Midbrain (tissue), 1 donor: ENCODE data around the gene OCRL.
"Not testable (repeated sequence)": the region's sequence is repeated elsewhere in the genome, so short reads cannot be mapped to it uniquely, and the experiment has no call there.

Experiments
- DNase-seq: peaks from one replicate; lab custom pipeline; 2025; lab: John Stamatoyannopoulos, UW

Gene OCRL

DNA sequence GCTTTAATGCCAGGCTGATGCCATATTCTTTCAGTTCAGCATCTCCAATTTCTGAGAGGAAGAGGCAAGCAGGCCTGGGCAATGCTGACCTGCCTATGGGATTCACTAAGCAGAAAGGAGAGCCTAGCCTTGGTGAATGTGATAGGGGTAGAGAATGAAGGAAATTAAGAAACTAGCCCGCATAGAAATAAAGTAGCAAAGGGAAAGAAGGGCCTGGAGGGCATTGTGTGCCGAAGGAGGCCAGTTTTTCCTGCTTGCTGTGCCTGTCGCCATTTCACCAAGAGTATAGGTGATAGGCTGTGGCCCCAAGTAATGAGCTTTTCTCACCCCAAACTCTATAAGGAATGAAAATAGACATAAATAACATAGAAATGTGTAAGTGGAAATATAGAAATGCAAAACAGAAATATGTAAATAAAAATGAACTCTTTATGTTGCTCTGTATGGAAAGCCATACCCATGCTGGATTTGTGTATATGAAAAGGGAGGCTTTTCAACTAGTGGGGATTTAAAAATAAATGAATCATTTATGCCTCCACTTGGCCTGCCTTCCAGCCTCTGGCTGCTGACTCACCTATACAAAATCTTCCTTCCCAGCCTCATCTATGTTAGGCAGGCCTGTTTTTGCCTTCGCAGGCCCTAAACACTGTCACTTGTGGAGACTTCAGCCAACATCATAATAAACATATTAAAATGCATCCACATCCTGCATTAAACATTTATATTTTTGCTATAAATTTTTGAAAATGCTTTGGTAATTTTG, 5.1 kb upstream of the OCRL start:
- no peak for DNase-seq

DNA sequence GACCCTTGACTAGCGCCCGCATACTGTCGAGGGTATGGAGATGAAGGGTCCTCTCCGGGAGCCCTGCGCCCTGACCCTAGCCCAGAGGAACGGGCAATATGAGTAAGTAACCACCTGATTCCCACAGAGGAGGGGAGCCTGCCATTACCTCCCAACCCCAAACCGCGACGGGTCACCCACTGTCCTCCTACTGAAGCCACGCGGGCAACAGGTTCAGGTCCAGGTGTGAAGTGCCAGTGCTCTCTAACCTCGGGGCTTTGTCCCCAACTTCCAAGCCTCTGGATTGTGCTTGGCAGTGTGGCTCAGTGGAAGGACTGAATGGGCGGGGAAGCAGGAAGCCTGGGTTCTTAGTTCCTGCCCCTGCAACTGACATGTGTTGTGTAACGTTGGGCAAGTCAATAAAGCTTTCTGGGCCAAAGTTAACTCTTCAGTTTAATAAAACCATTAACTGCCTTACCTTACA, 694 bp downstream of the OCRL start:
- no peak for DNase-seq

DNA sequence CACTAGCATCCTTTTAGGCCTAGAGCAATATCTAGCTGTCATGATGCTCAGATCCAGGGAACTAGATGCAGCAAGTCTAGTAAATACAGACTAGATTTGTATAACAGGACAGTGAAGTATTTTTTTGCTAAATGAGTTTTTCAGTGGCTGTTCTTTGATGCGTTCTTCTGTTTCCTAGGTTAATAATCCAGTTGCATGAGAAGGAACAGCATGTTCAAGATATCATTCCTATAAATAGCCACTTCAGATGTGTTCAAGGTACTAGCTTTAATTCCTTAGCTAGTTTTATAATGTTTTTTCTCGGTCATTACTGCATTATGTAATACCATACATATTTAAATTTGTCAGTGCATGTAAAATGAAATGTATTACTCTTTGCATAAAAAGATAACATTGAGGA, 4.7 kb downstream of the OCRL start:
- DNase-seq = no peak

DNA sequence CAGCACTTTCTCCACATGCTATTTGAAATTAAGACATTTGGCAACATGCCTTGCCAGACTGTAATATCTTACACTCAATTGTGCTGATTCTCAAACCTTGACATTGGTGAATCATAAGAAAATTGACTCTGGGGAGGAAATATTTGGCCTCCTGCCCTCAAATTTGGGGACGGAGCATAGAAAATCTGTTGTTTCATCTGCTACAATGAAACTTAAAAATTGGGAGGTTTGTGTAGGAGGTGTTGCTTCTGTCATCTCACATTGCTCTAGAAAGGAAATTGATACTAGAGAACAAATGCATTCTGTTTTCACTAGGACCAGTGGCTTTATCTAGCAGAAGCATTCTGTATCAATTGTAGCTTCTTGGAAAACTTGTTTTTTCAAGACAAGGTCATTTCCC, 5.3 kb downstream of the OCRL start:
- DNase-seq = no peak

DNA sequence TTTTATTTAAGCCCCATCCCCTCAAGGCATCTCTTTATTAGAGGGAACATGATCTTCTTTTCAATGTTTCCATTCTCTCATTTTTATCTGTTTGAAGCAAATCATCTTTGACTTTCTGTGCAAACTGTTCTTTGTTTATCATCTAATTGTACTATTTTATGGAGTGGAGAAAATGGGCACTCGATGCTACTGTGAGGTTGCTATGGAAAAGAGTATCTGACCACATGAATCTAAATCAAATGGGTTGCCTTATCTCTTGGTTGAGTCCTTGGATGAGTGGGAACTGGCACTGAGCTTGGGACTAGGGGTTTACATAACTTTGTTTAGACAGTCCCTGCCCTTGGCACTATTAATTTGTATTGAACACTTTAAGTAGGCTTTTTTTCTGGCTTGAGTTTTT, 9.1 kb downstream of the OCRL start:
- DNase-seq = no peak

DNA sequence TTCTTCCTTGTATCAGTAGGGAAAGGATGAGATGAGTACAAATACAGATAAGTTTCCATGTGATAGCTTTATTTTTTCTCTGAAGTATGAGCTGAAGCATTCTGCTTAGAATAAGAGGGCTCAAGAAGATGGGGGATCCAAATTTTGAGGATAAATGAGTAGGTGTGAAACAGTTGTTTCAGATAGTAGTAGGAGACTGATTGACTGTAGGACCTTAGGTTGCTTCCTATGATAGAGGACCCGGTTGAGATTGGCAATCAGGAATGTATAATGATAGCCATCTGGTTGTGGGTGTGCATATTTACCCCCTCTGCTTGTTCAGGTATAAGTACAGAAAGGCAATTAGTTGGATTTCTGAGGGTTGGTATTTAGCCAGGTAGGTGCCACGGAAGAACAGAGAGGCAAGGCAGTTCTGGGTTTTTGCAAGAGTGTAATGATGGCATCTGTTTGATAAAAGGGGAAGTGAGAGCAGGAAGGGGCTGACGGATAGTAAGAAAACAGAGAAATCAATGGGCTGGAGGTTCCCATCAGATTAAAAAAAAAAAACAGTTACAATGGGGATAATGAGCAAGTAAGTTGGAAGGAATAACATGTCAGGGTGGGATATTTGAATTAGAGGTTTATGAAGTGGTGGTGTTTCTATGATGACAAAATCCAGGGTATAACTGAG, 13.7 kb downstream of the OCRL start:
- DNase-seq = no peak

DNA sequence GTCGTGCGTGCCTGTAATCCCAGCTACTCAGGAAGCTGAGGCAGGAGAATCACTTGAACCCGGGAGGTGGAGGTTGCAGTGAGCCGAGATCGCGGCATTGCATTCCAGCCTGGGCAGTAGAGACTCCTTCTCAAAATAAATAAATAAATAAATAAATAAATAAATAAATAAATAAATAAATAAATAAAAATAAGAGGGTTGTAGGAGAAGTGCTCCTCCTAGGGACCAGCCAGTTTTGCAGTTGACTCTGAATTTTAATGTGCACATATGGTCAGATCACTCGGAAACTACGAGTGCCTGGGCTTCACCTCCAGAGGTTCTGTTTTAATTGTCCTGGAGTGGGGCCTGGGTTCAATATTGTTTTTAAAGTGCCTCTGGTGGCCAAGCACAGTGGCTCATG, 14.8 kb downstream of the OCRL start:
- DNase-seq = not testable (repeated sequence)

DNA sequence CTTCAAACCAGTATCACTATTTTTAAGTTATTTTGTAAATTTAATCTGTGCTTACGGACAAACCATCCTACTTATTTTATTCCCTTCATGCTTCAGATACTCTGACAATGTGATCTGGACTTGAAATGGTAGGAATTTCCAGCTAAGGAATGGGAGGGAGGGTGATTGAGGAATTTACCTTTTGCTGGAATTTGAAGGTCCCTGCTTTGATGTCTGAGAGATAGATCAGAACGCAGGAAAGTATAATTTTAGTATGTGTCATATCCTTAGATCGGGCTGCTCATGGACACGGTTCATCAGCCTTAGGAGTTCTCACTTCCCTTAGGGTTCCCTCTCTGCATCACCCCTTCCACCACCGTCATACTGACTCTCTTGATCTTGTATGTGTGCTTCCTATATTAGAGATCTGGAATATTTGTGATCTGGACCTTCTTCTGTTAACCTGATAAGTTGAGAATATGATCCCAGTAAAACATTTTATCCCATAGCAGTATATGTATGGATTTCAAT, 16.8 kb downstream of the OCRL start:
- no peak for DNase-seq

DNA sequence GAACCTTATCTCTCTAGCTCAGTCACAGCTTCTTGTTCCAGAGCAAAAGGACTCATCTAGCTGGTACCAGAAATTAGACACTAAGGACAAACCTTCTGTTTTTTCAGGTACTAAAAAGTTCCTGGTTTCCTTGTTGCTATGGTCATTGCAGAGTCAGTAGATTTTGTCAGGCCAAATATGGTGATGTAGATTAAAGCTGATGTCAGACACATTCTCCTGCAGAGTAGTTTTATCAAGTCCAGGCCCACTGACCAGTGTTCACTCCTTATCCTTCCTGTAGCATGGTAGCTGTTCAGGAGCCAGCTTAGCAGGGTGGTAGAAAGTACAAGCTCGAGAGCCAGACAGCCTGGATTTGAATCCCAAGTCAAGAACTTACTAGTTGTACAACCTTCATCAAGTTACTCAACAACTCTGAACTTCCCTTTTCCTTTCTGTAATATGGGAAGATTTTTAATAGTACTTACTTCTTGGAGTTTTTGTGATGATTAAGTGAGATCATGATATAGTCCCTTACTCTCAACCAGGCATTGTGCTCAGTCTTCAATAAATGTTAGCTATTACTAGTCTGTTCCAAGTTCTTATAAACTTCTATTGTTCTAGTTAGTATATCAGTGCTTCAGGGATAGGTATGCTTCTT, 17.9 kb downstream of the OCRL start:
- DNase-seq = no peak

DNA sequence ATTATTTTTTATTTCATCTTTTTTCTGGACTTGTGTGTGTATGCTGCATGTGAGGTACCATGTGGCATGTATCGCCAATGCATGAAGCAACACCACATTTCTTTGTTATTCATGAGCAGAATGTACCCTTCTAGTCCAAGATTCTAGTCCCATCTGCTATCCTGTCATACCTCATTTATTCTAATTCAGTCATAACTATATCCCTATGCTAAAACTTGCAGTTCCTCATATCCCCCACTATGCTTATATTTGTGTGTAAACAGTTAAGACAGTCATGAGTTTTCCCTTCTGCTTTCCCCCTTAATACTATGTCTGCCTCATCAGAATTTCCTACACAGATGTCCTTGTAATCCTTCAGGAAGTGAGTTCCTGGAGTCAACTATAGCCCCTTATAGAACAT, 19.7 kb downstream of the OCRL start:
- DNase-seq = no peak

DNA sequence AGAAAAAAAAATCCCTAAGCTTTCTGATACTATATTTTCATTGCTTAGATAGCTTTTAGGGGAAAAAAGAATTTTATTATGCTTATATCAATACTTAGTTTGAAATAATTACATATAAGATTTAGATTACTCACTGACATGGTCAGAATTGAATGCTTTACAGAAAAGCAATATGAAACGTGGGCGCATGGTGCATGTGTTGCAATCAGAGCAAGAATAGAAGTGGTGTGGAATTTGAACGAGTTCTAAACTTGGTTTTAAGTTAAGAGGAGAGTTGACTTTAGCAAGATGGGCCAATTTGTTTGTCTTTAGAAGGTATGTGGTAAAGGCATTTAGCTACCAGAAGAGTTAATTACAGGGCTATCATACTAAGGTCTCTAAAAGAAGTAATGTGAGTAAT, 21.4 kb downstream of the OCRL start:
- no peak for DNase-seq

DNA sequence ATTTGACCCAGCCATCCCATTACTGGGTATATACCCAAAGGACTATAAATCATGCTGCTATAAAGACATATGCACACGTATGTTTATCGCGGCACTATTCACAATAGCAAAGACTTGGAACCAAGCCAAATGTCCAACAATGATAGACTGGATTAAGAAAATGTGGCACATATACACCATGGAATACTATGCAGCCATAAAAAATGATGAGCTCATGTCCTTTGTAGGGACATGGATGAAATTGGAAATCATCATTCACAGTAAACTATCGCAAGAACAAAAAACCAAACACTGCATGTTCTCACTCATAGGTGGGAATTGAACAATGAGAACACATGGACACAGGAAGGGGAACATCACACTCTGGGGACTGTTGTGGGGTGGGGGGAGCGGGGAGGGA, 24.3 kb downstream of the OCRL start:
- DNase-seq = not testable (repeated sequence)

DNA sequence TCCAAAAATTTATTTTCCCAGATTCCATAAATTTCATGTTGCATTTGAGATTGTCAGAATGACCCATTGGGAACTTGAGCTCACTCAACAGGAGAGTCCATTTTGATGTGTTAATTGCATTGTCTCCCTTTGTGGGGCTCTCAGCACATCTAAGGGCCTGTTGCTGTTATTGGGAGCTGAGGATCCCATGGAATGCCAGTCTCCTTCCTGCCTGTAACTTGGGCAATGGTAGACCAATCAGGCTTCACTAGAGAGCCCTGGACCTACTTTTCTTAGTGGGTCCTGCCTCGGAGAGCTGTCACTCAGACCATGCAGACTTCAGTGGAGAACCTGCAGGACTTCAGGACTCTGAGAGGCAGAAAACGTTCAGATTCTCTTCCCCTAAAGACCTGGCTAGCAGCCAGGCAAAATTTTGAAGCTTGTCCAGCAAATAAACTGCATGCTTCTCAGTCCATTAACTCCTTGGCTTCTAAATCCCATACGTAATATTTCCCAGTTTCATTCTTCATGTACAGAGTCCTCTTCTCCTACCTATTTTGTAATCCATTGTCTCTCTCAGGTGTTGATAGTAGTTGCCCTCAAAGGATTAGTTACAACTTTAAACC, 25.1 kb downstream of the OCRL start:
- no peak for DNase-seq

DNA sequence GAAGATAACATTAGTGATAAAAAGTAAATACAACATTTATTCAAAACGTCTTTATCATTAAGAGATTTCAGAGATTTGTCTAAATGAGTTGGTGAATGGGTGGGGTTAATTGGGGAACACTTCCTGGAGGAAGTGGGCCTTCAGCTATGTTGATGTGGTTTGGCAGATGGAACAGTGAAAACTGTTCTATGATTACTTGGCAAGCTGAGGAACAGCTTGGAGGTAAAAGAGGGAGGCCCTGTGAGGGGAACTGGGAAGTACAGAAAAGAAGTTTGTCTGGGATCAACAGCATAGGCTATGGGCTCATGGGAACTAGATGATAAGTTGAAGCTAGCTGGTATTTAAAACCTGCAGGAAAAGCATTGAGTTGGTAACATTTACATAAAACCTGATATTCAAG, 26.0 kb downstream of the OCRL start:
- DNase-seq = no peak

DNA sequence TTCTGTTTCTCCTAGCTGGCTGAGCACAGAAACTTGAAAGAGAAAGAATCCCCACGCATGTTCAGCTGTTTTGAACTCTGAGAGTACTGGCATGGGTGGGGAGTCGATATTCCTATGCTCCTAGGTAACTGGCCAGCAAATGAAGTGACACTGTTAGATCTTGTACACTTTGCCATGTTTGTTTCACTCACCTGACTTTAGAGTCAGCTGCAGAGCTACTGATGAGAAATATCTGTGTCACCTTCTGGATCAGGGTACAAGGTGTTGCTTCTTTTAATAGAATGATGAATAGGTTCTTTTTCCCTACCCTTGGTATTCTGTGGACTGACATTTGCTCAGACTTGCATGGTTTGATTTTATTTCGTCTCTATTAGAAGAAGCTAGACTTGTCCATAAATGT, 28.3 kb downstream of the OCRL start:
- no peak for DNase-seq

DNA sequence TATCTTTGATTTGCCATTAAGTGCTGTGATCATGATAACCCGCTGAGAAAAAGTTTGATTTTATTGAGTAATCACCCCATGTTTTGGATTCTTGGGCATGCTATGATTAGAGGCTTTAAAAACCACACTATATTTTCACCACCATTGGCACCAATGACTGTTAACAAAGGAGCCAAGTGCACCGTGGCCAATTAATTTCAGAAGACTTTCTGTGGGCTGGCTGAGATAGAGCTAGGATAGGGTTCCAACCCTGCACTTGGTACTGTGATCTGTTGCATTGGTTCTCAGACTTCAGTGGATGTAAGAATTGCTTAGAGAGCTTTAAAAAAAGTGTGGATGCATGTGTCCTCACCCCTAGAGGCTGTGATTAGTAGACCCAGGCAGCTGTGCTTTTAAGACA, 32.4 kb downstream of the OCRL start:
- no peak for DNase-seq

DNA sequence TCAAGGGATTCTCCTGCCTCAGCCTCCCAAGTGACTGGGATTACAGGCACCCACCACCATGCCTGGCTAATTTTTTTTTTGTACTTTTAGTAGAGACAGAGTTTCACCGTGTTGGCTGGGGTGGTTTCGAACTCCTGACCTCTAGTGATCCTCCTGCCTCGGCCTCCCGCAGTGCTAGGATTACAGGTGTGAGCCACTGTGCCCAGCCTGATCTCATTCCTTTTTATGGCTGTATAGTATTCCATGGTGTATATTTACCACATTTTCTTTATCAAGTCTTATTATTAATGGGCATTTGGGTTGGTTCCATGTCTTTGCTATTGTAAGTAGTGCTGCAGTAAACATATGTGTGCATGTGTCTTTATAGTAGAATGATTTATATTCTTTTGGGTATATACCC, 33.6 kb downstream of the OCRL start:
- not testable (repeated sequence) for DNase-seq

DNA sequence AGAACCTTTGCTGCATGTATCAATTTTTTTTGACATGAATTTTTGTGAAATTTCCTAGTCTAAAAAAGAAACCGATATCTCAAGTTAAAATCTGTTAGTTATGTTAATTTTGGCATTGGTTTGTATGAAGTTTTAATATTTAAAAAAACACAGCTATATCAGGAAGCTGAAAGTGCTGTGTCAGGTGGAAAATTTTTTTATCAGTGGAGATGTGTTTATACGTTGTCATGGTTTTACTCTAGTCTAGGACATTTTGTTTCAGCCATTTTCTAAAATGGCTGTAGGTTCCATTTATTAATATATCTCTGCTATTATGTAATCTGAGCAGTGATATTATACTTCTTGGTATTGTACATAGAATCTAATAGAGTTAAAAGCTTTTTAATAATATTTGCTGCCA, 34.2 kb downstream of the OCRL start:
- DNase-seq = no peak

DNA sequence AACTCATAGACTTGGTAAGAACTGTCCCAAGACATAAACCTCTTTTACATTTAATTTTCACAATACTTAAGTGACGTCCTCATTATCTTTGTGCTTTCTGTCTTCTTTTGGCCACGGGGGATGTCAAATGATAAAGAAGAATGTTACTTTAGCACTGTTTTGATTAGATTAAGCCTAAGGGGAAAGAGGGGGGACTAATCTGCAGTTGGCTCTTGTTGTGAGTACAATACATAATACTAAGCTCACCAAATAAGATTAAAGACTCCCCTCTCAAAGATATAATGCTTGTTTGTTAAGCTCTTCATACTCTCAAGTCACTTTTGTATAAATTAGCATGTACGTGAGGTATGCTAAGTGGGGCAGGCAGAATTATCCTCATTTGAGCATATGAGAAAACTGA, 36.5 kb downstream of the OCRL start:
- no peak for DNase-seq

DNA sequence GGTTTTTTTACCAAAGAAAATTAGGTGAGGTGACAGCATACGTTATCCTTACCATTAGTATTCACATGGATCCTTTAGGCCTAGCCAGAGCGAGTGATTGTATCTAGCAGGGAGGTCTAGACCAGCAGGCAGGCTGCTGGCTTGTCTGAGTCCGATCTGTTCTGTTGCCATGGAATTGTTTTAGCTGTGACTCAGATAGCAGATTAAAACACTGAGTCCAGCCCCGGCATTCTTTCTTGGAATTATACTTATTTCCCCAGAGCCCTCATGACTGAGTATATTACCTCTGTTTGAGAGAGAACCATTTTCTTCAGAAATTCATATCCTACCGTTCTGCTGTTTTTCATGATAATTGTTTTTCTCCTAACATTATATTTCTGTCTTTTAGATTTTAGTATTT, 37.4 kb downstream of the OCRL start:
- DNase-seq = no peak

DNA sequence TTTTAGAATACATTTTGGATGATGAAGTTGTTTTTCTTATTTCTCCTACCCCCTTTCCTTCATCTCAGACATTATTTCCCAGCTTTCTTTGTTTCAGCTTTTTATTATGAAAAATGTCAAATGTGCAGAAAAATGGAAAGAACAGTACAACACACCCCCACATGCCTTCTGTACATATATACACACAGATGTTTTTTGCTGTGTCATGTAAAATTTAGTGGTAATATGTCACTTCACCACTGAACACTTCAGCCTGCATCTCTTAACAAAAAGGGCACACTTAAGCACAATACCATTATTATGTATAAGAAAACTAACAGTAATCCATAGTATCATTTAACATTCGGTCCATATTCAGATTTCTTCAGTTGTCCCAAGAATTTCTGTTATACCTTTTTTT, 37.8 kb downstream of the OCRL start:
- no peak for DNase-seq

DNA sequence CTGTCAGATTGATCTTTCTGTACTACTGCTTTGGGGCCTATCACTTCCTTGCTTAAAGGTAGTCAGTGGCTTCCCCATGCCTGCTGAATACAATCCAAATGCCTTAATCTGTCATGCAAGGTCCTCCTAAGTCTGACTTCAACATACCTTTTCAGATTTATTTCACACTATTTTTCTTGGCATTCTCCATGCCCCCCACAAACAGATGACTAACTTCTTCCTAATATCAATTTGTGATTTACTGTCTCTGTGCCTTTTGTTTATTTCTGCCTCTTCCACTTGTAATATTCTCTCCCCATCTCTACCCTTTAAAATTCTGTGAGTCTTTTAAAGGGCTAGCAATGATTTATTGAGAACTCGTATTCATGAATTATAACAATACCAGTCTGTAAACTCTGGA, 41.8 kb downstream of the OCRL start:
- no peak for DNase-seq

DNA sequence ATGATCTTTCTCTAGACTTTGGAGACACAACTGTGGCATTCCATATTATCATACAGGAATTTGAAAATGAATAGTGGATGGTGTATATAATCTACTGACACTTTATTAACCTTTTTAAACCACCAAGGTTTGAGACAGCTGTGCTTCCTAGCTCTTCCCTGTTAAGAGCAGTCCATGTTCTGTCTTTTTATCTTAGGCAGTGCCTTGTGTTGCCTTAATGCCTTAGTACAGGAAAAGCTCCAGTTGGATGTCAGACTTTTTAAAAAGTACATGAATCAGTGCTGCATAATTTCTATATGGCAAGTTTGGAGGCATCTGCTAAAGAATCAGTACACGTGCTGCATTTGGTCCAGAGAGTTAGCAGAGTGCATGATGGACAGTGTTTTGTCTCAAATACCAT, 45.1 kb downstream of the OCRL start:
- no peak for DNase-seq
